Measurements from ENCODE around the gene DHRS1.
A peak's percentile ranks its signal among the peaks of the same experiment; 100 is the strongest.

DHRS1 gene

DNA sequence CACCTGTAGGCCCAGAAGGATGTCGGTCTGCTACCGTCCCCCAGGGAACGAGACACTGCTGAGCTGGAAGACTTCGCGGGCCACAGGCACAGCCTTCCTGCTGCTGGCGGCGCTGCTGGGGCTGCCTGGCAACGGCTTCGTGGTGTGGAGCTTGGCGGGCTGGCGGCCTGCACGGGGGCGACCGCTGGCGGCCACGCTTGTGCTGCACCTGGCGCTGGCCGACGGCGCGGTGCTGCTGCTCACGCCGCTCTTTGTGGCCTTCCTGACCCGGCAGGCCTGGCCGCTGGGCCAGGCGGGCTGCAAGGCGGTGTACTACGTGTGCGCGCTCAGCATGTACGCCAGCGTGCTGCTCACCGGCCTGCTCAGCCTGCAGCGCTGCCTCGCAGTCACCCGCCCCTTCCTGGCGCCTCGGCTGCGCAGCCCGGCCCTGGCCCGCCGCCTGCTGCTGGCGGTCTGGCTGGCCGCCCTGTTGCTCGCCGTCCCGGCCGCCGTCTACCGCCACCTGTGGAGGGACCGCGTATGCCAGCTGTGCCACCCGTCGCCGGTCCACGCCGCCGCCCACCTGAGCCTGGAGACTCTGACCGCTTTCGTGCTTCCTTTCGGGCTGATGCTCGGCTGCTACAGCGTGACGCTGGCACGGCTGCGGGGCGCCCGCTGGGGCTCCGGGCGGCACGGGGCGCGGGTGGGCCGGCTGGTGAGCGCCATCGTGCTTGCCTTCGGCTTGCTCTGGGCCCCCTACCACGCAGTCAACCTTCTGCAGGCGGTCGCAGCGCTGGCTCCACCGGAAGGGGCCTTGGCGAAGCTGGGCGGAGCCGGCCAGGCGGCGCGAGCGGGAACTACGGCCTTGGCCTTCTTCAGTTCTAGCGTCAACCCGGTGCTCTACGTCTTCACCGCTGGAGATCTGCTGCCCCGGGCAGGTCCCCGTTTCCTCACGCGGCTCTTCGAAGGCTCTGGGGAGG lies 11.3 kb upstream of the DHRS1 start, which contains the start of gene LTB4R:
Gene LTB4R (plus strand): TSS at position 857 of the 959 bp plus-strand sequence. CDS start 4,150 bp downstream, outside the sequence.
- peak; percentile 94 for DNase-seq

- DNase-seq, result no peak
Observed at GRCh38 chr14:24310265-24310645, 10.7 kb upstream of the DHRS1 start.

- DNase-seq, result no peak
Observed at GRCh38 chr14:24309538-24310264, 10.1 kb upstream of the DHRS1 start, which contains the start of gene LTB4R2. TSS of gene LTB4R2 (plus strand) at chr14:24310140. CDS start at chr14:24310665, 525 bp downstream.

- DNase-seq, result no peak
Observed at GRCh38 chr14:24308342-24309124, 9.0 kb upstream of the DHRS1 start.

DNA sequence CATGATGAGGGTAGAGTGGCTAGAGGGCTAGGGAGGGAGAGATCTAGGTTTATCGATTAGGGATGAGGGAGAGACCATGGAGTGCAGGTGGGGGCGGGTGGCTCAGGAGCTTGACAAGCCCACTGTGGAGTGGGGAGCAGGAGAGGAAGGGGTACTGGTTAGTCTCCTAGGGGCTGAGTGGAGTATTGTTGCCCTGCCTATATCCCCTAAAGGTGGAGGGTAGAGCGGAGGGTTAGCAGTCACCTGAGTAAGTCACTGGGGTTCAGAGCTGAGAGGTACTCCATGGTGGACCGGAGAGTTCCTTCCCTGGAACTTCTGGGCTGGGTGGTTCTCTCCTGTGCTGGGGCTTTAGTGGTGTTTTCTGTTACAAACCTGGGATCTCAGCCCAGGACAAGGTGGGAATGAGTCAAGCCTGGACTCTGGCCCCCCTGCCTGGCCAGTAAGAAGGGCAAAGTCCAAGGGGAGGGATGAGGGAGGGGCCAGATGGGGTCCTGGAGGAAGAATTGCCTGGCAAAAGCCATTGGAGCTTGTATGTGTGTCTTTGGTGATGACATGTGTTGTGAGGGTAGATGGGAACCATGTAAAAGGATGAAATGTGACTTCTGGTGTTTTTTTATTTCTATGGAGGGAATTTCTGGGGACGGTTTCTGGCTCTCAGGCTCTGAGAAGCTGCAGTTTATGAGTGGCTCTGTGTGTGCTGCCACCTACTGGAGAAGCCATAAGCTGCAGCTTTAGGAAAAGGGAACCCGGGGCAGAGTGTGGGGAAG lies 8.2 kb upstream of the DHRS1 start, which contains the start of gene CIDEB:
Gene CIDEB (minus strand): TSS at position 403 of the 767 bp plus-strand sequence. CDS start 119 bp downstream, at position 284.
- peak; percentile 65 for DNase-seq

DNA sequence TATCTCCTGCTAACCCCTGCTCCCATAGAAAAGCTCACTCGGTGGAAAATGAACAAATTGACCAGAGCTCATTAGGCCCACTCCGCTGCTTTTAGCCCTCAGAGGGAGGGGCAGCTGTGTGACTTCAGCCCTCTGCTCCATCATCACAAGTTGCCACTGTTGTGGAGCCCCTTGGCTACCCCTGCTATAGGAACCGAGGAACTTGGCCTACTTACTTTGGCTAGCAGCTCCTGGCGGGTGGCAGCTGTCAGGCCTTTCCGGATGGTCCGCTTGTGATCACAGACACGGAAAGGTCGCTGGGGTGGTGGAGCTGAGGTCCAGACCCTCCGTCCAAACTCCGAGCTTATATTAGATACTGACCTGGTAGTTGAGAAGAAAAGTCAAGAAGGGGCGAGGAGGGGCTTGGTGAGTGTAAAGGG lies 7.6 kb upstream of the DHRS1 start:
- no peak for DNase-seq

GRCh38 chr14:24304019-24304387 lies 4.4 kb upstream of the DHRS1 start:
- DNase-seq, result no peak

GRCh38 chr14:24300326-24300980 lies 873 bp upstream of the DHRS1 start:
- no peak for DNase-seq

DNA sequence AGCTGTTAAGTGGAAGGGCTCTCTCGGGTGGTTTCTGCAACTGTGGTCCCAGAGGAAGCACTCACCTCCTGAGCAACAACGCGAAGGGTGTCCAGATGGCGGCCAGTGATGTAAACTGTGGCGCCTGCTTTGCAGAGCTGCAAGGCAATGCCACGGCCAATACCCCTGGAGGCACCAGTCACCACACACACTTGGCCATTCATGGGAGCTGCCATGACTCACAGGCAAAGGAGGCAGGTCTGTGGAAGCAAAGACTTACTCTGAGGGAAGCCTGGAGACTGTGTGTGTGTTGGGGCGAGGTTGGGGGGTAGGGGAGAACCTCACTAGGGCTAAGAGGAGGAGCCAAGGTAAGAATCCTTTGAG lies 707 bp downstream of the DHRS1 start:
- no peak for DNase-seq

DNA sequence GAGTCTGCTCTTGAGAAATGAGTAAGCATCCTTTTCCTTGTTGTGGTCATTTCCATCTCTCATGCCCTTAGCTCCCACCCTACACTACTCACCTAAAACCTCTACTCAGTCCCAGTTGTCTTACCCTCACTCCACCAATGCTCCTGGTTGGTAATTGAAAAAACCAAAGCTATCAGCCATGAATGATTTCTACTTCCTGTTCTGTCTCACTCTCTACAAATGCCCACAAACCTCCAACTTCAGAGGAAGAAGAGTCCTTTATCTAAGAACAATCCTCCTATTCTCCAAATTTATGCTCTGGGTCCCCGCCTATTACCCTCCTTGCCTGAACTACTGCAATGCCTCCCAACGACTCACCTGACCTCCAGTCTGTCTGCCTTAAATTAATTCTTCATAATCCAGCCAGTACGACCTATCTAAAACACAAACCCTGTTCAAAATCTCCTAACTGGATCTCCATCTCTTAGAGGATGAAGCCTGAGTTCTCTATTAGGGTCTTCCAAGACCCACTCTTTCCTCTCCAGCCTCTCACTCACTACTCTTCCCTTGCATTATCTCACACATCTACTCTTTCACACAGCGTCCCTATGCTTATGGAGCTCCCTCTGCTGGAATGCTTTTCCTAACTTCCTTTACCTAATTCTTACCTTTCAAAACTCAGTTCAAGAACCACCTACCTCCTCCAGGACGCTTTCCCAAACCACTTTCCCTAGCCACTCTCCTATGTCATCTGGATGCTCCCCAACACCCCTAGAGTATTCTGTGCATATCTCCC lies 2.2 kb downstream of the DHRS1 start:
- DNase-seq, result no peak

GRCh38 chr14:24296341-24297157 lies 3.0 kb downstream of the DHRS1 start:
- DNase-seq, result no peak

DNA sequence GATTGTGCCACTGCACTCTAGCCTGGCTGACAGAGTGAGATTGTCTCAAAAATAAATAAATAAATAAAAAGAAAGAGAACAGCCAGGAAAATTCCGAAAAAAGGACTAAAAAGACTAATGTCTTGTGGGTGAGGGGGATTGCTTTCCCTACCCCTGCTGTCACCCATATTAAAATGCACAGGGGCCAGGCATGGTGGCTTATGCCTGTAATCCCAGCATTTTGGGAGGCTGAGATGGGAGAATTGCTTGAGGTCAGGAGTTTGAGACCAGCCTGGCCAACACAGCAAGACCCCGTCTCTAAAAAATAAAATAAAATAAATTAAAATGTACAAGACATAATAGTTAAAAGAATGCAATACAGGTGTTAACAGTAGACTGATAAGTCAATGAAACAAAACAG lies 6.1 kb downstream of the DHRS1 start:
- DNase-seq, result no peak

- no peak for DNase-seq
Observed at GRCh38 chr14:24292118-24292807, 7.3 kb downstream of the DHRS1 start.

DNA sequence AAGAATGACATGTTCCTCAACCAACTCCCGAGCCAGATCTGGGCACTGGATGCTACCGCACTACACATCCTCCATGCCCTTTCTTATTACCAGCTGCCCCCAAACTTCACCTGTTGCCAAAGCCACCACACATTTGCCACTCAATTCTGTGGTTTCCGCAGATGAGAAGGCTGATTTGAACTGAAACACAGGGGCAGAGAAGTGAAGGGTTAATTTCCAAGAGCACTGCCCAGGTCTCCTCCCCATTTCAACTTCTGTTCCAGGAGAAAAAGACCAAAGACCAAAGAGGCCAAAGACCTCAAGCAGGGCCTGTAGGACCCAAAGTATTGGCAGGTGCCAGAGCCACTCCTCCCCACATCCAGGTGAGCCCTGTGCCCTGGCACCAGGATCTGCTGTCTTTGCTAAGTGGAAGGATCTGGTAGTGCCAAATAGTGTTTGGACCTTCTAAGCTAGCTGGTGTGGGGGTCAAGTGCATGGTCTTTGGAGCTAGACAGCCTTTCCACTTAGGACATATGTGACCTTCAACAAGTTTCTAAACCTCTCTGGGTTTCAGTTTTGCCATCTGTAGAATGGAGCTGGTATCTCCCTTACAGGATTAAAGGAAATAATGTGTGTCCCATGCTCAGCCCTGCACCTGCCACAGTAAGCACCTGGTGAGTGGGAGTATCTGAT lies 8.0 kb downstream of the DHRS1 start:
- no peak for DNase-seq

DNA sequence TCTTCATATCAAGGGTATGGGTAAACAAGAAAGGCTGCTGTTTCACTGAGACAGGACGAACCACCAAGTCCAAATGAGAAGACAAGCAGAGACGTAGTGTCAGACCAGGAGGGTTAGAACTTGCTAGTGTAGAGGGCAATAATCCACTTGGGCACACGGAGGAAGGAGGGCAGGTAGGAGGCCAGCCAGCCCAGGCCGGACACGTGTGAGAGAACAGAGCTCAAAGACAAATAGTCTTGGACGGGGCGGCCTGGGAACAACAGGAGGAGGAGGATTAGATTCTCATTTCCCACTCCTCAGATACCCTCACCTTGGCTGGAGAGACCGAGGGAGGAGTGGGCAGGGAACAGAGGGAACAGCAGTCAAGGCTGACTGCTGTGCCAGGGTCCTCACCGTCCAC lies 8.8 kb downstream of the DHRS1 start:
- no peak for DNase-seq

- DNase-seq, result no peak
Observed at GRCh38 chr14:24289649-24290280, 9.8 kb downstream of the DHRS1 start.

GRCh38 chr14:24286996-24287395 lies 12.6 kb downstream of the DHRS1 start:
- no peak for DNase-seq

DNA sequence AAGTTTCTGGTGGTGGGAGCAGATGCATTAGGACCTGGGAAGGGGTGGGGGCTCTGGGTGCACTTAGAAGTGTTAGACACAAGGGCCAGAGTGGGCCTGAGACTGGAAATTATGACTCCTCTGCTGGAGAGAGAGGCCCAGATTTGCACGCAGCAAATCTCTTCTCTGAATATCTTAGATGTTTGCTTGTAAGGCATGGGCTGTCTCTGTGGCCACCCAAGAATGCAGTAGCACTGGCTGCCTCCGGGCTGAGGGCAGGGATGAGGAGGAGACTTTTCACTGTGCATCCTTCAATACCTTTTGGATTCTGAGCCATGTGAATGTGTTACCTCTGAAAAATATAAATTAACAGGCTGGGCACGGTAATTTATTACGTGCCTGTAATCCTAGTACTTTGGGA lies 14.2 kb downstream of the DHRS1 start:
- DNase-seq, result no peak
